Osteocyte (in vitro differentiated cells): Measurements from ENCODE around the gene DGUOK. TPM values are rescaled to one million over a fixed set of nuclear protein-coding genes. Genes with fewer than 3 reads are reported as not detected.
A peak's percentile ranks its signal among the peaks of the same experiment; 100 is the strongest.
"Not testable (repeated sequence)": the region's sequence is repeated elsewhere in the genome, so short reads cannot be mapped to it uniquely, and the experiment has no call there.

ENCODE experiments used
- DNase-seq: peaks from one replicate; pipeline ENCODE4 v3.0.0; 2021; ENCODE audit warnings: mixed read lengths; ENCODE audit not compliant: unreplicated experiment; ENCODE audit errors: extremely low spot score
- H3K27ac Mint-ChIP-seq: one replicate; pipeline ENCODE4 v1.8.0; 2021; ENCODE audit warnings: mild to moderate bottlenecking, mixed read lengths; ENCODE audit not compliant: unreplicated experiment
- H3K27me3 Mint-ChIP-seq: one replicate; pipeline ENCODE4 v1.8.0; 2021; ENCODE audit warnings: mixed read lengths; ENCODE audit not compliant: unreplicated experiment
- H3K36me3 Mint-ChIP-seq: one replicate; pipeline ENCODE4 v1.8.0; 2021; ENCODE audit warnings: mixed read lengths; ENCODE audit not compliant: unreplicated experiment
- H3K4me1 Mint-ChIP-seq: one replicate; pipeline ENCODE4 v1.8.0; 2021; ENCODE audit warnings: mixed read lengths; ENCODE audit not compliant: unreplicated experiment
- H3K4me3 Mint-ChIP-seq: one replicate; pipeline ENCODE4 v1.8.0; 2021; ENCODE audit warnings: mild to moderate bottlenecking, moderate library complexity, mixed read lengths; ENCODE audit not compliant: unreplicated experiment
- H3K9me3 Mint-ChIP-seq: one replicate; pipeline ENCODE4 v1.8.0; 2021; ENCODE audit warnings: mixed read lengths; ENCODE audit not compliant: unreplicated experiment
- total RNA-seq: library from RNA; stranded (reverse); gene quantifications from 2 replicates; pipeline ENCODE4 v1.2.1, GENCODE V29; 2021
- TF ChIP-seq, protein P1 (sequence below): fragments of 200-600 bp; sonication (generic); IDR thresholded peaks from 2 replicates; pipeline ENCODE4 v1.5.0; 2021; ENCODE audit warnings: antibody characterized with exemption, mild to moderate bottlenecking, moderate library complexity

DGUOK gene
- total RNA-seq, 1 donor from 2014 or later: 63.9 TPM

- Mint-ChIP-seq H3K4me3 (no peak overlapping the region), H3K36me3 (peaks cover 17% of the 10 kb centered on the region), H3K27ac (no peak overlapping the region), H3K4me1 (peaks cover 25% of the 10 kb centered on the region), H3K27me3 (no peaks in the 10 kb centered on the region), H3K9me3 (no peaks in the 10 kb centered on the region)
- TF ChIP-seq, protein P1, sequence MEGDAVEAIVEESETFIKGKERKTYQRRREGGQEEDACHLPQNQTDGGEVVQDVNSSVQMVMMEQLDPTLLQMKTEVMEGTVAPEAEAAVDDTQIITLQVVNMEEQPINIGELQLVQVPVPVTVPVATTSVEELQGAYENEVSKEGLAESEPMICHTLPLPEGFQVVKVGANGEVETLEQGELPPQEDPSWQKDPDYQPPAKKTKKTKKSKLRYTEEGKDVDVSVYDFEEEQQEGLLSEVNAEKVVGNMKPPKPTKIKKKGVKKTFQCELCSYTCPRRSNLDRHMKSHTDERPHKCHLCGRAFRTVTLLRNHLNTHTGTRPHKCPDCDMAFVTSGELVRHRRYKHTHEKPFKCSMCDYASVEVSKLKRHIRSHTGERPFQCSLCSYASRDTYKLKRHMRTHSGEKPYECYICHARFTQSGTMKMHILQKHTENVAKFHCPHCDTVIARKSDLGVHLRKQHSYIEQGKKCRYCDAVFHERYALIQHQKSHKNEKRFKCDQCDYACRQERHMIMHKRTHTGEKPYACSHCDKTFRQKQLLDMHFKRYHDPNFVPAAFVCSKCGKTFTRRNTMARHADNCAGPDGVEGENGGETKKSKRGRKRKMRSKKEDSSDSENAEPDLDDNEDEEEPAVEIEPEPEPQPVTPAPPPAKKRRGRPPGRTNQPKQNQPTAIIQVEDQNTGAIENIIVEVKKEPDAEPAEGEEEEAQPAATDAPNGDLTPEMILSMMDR: no peak
- DNase-seq: no peak
Measured at GRCh38 chr2:73903313-73903712, 23.4 kb upstream of the DGUOK start.

DNA sequence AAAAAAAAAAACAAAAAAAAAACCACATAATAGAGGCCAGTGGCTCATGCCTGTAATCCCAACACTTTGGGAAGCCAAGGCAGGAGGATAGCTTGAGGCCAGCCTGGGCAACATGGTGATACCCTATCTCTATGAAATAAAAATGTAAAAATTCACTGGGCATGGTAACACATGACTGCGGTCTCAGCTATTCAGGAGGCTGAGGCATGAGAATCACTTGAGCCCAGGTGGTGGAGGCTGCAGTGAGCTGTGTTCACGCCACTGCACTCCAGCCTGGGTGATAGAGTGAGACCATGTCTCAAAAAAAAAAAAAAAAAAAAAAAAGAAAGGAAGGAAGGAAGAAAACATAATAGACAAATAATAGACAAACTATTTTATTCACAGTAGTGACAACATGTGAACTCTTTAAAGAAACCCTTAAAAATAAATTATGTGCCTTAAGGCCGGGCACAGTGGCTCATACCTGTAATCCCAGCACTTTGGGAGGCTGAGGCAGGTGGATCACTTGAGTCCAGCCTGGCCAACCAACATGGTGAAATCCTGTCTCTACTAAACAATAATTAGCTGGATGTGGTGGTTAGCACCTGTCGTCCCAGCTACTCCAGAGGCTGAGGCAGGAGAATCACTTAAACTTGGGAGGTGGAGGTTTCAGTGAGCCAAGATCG is 22.6 kb upstream of the DGUOK start:
- H3K27ac Mint-ChIP-seq, H3K9me3 Mint-ChIP-seq, H3K27me3 Mint-ChIP-seq, H3K4me3 Mint-ChIP-seq: not testable (repeated sequence)
- DNase-seq: peak; percentile 15
- Mint-ChIP-seq H3K36me3 (peaks cover 21% of the 10 kb centered on the region), H3K4me1 (peaks cover 27% of the 10 kb centered on the region)

- peaks cover 22% of the 10 kb centered on the region for H3K4me1 Mint-ChIP-seq
- TF ChIP-seq, protein P1: no peak
- H3K27ac Mint-ChIP-seq: no peak overlapping the region
- H3K9me3 Mint-ChIP-seq: no peaks in the 10 kb centered on the region
- H3K27me3 Mint-ChIP-seq: no peaks in the 10 kb centered on the region
- peaks cover 22% of the 10 kb centered on the region for H3K36me3 Mint-ChIP-seq
- no peak overlapping the region for H3K4me3 Mint-ChIP-seq
- DNase-seq: no peak
Measured at GRCh38 chr2:73904952-73905351, 21.7 kb upstream of the DGUOK start.

- Mint-ChIP-seq H3K36me3 (peaks cover 16% of the 10 kb centered on the region), H3K9me3 (no peaks in the 10 kb centered on the region)
Measured at GRCh38 chr2:73906847-73907505, 19.7 kb upstream of the DGUOK start.

GRCh38 chr2:73907840-73908452 is 18.7 kb upstream of the DGUOK start:
- Mint-ChIP-seq H3K4me3 (no peak overlapping the region), H3K4me1 (peaks cover 19% of the 10 kb centered on the region), H3K27me3 (no peaks in the 10 kb centered on the region), H3K9me3 (no peaks in the 10 kb centered on the region), H3K27ac (peak overlapping the region; percentile 78), H3K36me3 (peaks cover 10% of the 10 kb centered on the region)
- TF ChIP-seq, protein P1: peak; percentile 50
- peak; percentile 57 for DNase-seq

More at GRCh38 chr2:73906847-73907505, 19.7 kb upstream of the DGUOK start:
- peak; percentile 25 for DNase-seq
- TF ChIP-seq, protein P1: no peak
- Mint-ChIP-seq H3K27ac (peak overlapping the region; percentile 78), H3K4me3 (no peak overlapping the region), H3K27me3 (no peaks in the 10 kb centered on the region), H3K4me1 (peaks cover 19% of the 10 kb centered on the region)
